Gastroesophageal sphincter (tissue), 4 donors: ENCODE results near the gene ERO1A. TPM values are rescaled to one million over a fixed set of nuclear protein-coding genes. Genes with fewer than 3 reads are reported as not detected.

Experiments
- ATAC-seq: fragments of 150-250 bp; one replicate; pipeline ENCODE4 v1.9.1; 2016; ENCODE audit warnings: mild to moderate bottlenecking, moderate library complexity
- H3K27ac ChIP-seq, 4 donors: fragments of 200-600 bp; sonication (generic) in 3 of 4; 1 replicate in 3 of 4; 2 replicates in 1 of 4; pipeline ENCODE4 v1.5.1; 2016 to 2019
- H3K27me3 ChIP-seq: fragments of 200-600 bp; sonication (generic); one replicate; pipeline ENCODE4 v1.5.1; 2019
- H3K36me3 ChIP-seq, 2 donors: fragments of 200-600 bp; sonication (generic); one replicate each; pipeline ENCODE4 v1.5.1; 2019; ENCODE audit warnings: control low read depth in 1 of 2
- H3K4me1 ChIP-seq, 3 donors: fragments of 200-600 bp; sonication (generic); 1 replicate in 2 of 3; 2 replicates in 1 of 3; pipeline ENCODE4 v1.5.1; 2016 to 2019; ENCODE audit warnings: control low read depth in 2 of 3
- H3K4me3 ChIP-seq, 2 donors: fragments of 200-600 bp; sonication (generic); one replicate each; pipeline ENCODE4 v1.5.1; 2019; ENCODE audit warnings: mild to moderate bottlenecking in 1 of 2, moderate library complexity in 1 of 2
- H3K9me3 ChIP-seq, 3 donors: fragments of 200-600 bp; sonication (generic); one replicate each; pipeline ENCODE4 v1.5.1; 2017 to 2019; ENCODE audit warnings: control low read depth in 2 of 3
- EP300 ChIP-seq: sonication (generic); formaldehyde crosslinking; IDR thresholded peaks from one replicate; pipeline ENCODE4 v1.6.1; 2017; ENCODE audit warnings: antibody characterized with exemption, mild to moderate bottlenecking
- POLR2A ChIP-seq, 2 donors: fragments of 450-650 bp; IDR thresholded peaks; one replicate each; pipeline ENCODE4 v1.6.1; 2017; ENCODE audit warnings: antibody characterized with exemption in 2 of 2, mild to moderate bottlenecking in 2 of 2, moderate library complexity in 1 of 2
- POLR2AphosphoS5 ChIP-seq: sonication (generic); formaldehyde crosslinking; IDR thresholded peaks from one replicate; pipeline ENCODE4 v1.6.1; 2017; ENCODE audit warnings: antibody characterized with exemption
- WGBS, 2 donors: methylation state at CpG; one replicate each; pipeline ENCODE4 v1.1.5; 2018; ENCODE audit warnings: low coverage in 1 of 2; 5-methylcytosine and 5-hydroxymethylcytosine counted together
- total RNA-seq, 4 donors: library from RNA; depleted of rRNA; stranded (reverse); fragments of >200 nt; gene quantifications; one replicate each; pipeline ENCODE4 v1.1.0, GENCODE V29; 2016
- TF ChIP-seq, protein P1 (sequence below), 4 experiments: fragments of 200-600 bp in 2 of 4; fragments of 450-650 bp in 2 of 4; sonication (generic) in 1 of 4; IDR thresholded peaks; one replicate each; pipeline ENCODE4 v1.5.1; 2017 to 2019; ENCODE audit warnings: antibody characterized with exemption in 4 of 4, mild to moderate bottlenecking in 2 of 4, moderate library complexity in 2 of 4

ERO1A gene
- total RNA-seq, 4 donors from 2014 or later = 41.9 to 55.1 (median 45.3) TPM

DNA sequence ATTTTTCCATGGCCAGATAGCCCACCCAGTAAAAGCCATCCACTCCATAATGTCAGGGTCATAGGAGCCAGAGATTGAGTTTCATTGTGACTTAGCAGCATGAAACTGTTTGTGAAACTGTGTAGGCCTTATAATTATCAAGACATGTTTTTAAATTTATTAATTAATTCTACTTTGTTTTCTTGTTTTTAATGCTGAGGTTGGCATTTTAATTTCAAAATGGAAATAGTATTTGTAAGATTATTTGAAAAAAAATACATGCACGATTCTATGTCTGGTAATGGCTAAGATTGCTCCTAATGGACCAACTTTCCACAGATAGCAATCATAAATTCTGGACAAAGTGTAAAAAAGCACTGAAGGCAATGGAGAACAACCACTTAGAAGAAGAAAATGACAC is 75.7 kb downstream of the ERO1A start:
- no peaks in the 10 kb centered on the region for H3K27me3 ChIP-seq
- H3K36me3 ChIP-seq = no peaks in the 10 kb centered on the region
- no peak overlapping the region for H3K27ac ChIP-seq
- H3K9me3 ChIP-seq = no peaks in the 10 kb centered on the region
- no peaks in the 10 kb centered on the region for H3K4me1 ChIP-seq
- WGBS, 2 donors = 92 to 100% methylated on average over 1 of the region's 1 CpG
- ATAC-seq = no peak
- no peak overlapping the region for H3K4me3 ChIP-seq
- no peak for TF ChIP-seq POLR2AphosphoS5
- no peak for TF ChIP-seq EP300
- TF ChIP-seq, protein P1, sequence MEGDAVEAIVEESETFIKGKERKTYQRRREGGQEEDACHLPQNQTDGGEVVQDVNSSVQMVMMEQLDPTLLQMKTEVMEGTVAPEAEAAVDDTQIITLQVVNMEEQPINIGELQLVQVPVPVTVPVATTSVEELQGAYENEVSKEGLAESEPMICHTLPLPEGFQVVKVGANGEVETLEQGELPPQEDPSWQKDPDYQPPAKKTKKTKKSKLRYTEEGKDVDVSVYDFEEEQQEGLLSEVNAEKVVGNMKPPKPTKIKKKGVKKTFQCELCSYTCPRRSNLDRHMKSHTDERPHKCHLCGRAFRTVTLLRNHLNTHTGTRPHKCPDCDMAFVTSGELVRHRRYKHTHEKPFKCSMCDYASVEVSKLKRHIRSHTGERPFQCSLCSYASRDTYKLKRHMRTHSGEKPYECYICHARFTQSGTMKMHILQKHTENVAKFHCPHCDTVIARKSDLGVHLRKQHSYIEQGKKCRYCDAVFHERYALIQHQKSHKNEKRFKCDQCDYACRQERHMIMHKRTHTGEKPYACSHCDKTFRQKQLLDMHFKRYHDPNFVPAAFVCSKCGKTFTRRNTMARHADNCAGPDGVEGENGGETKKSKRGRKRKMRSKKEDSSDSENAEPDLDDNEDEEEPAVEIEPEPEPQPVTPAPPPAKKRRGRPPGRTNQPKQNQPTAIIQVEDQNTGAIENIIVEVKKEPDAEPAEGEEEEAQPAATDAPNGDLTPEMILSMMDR (IDR thresholded peaks at IDR 0.05) = no peak
- TF ChIP-seq POLR2A (IDR thresholded peaks at IDR 0.05) = no peak

DNA sequence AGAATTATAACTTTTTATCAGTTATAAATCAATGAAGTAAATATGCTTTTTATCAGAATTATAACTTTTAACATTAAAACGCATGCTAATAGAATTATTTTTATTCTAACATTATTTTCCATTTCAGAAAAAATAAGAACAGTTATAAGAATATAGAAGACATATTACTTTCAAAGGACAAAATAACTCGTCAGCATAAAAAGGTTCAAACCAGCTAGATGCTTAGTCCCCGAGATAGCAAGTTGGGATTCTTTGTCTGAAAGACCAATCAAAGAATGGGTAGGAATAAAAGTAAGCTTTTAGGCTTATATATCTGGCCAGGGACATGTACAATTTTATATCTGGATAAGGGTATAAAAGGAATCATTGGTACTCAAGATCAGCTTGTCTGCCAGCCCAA is 76.8 kb downstream of the ERO1A start:
- TF ChIP-seq POLR2AphosphoS5 (no peak), POLR2A (IDR thresholded peaks at IDR 0.05) (no peak), EP300 (no peak)
- TF ChIP-seq, protein P1 (IDR thresholded peaks at IDR 0.05) = no peak
- H3K9me3 ChIP-seq = no peaks in the 10 kb centered on the region
- no peaks in the 10 kb centered on the region for H3K4me1 ChIP-seq
- H3K36me3 ChIP-seq = no peaks in the 10 kb centered on the region
- 93 to 98% methylated on average over 3 of the region's 3 CpGs for WGBS, 2 donors
- no peak for ATAC-seq
- H3K4me3 ChIP-seq = no peak overlapping the region
- no peaks in the 10 kb centered on the region for H3K27me3 ChIP-seq
- no peak overlapping the region for H3K27ac ChIP-seq

DNA sequence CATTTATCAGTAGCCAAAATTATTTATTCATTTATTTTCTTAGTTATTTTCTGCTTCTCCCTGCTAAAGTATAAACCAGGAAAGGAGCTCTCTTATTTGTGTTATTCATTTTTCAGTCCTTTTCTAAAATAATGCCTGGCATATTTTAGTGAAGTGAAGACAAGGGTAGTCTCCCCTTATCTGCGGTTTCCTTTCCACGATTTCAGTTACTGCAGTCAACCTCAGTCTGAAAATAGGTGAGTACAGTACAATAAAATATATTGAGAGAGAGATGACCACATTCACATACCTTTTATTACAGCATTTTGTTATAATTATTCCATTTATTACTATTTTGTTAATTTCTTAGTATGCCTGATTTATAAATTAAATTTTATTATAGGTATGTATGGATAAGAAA is 85.2 kb downstream of the ERO1A start:
- Histone ChIP-seq H3K4me1 (no peaks in the 10 kb centered on the region), H3K9me3 (no peaks in the 10 kb centered on the region), H3K27ac (no peak overlapping the region), H3K36me3 (no peaks in the 10 kb centered on the region), H3K4me3 (no peak overlapping the region), H3K27me3 (no peaks in the 10 kb centered on the region)
- no peak for TF ChIP-seq POLR2AphosphoS5
- no peak for TF ChIP-seq POLR2A (IDR thresholded peaks at IDR 0.05)
- TF ChIP-seq EP300 = no peak
- TF ChIP-seq, protein P1 (IDR thresholded peaks at IDR 0.05) = no peak
- WGBS, 2 donors = 81 to 93% methylated on average over 2 of the region's 2 CpGs
- no peak for ATAC-seq

DNA sequence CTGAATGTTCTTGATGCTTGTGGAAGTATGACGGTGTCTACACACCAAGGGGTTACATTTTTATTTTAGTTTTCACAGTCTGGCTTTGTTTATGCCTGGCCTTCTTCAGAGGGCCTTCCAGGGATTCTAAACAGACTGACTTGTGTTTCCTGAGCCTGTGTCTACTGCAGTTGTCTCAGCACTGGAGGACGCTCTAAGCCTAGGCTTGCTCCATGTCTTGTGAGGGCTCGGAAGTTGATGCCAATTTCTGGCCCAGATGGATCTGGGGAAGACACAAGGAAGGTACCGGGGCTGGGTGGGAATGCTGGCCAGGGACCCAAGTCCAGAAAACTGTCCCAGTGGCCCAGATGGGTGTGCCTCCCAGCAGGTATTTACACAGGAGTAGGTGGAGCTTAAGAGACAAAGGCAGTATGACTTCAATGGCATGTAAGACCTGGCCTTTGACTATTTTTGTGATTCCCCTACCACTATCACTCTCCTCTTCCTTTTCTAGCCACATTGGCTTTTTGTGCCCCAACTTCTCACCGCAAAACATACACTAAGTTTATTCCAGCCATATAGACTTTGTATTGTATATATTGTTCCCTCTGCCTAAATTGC is 85.8 kb downstream of the ERO1A start:
- peaks cover 0 to 4% (median 0%) of the 10 kb centered on the region in 3 donors for H3K9me3 ChIP-seq
- TF ChIP-seq POLR2AphosphoS5 (no peak), EP300 (no peak)
- TF ChIP-seq, protein P1 (IDR thresholded peaks at IDR 0.05) = no peak
- no peak for ATAC-seq
- 81 to 95% methylated on average over 2 of the region's 5 CpGs for WGBS, 2 donors
- no peaks in the 10 kb centered on the region for H3K36me3 ChIP-seq
- H3K27ac ChIP-seq = no peak overlapping the region
- H3K27me3 ChIP-seq = no peaks in the 10 kb centered on the region
- H3K4me3 ChIP-seq = no peak overlapping the region
- H3K4me1 ChIP-seq = no peaks in the 10 kb centered on the region

DNA sequence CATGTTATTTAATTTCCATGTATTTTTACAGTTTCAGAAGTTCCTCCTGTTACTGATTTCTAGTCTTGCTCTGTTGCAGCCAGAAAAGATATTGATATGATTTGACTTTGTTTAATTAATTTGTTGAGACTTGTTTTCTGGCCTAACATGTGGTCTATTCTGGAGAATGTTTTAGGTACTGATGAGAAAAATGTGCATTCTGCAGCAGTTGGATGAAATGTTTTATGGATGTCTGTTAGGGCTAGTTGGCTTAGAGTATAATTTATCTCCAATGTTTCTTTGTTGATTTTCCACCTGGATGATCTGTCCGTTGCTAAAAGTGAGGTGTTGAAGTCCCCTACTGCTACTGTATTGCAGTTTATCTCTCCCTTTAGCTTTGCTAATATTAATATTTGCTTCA is 88.3 kb downstream of the ERO1A start:
- Histone ChIP-seq H3K4me1 (no peaks in the 10 kb centered on the region), H3K36me3 (no peaks in the 10 kb centered on the region), H3K9me3 (peaks cover 0 to 17% (median 0%) of the 10 kb centered on the region in 3 donors), H3K27ac (no peak overlapping the region), H3K27me3 (no peaks in the 10 kb centered on the region), H3K4me3 (no peak overlapping the region)
- TF ChIP-seq, protein P1 (IDR thresholded peaks at IDR 0.05) = no peak
- no peak for TF ChIP-seq POLR2AphosphoS5
- no peak for TF ChIP-seq POLR2A (IDR thresholded peaks at IDR 0.05)
- no peak for TF ChIP-seq EP300
- no peak for ATAC-seq
- WGBS, 2 donors = 14 to 80% methylated on average over 1 of the region's 1 CpG
